Lower leg skin (tissue), 4 donors: Measurements from ENCODE around the gene CPEB3. TPM values are rescaled to one million over a fixed set of nuclear protein-coding genes. Genes with fewer than 3 reads are reported as not detected.

Source experiments
- DNase-seq, 2 donors: peaks; one replicate each; pipeline ENCODE4 v3.0.0-alpha.2; 2019; ENCODE audit warnings: low spot score in 2 of 2
- H3K4me3 ChIP-seq: fragments of 200-600 bp; sonication (generic); 2 replicates; pipeline ENCODE4 v1.5.1; 2017; ENCODE audit warnings: mild to moderate bottlenecking, low read depth; ENCODE audit not compliant: poor library complexity, severe bottlenecking
- CTCF ChIP-seq, 3 donors: fragments of 450-650 bp; IDR thresholded peaks; one replicate each; pipeline ENCODE4 v1.5.1; 2016; ENCODE audit warnings: antibody characterized with exemption in 3 of 3, mild to moderate bottlenecking in 3 of 3, moderate library complexity in 2 of 3
- POLR2A ChIP-seq, 2 donors: fragments of 450-650 bp; IDR thresholded peaks; one replicate each; pipeline ENCODE4 v1.6.1; 2016 to 2017; ENCODE audit warnings: antibody characterized with exemption in 2 of 2, mild to moderate bottlenecking in 1 of 2, moderate library complexity in 1 of 2
- WGBS, 2 donors: methylation state at CpG; one replicate each; pipeline ENCODE4 v1.1.5; 2018; 5-methylcytosine and 5-hydroxymethylcytosine counted together
- intact Hi-C: fragments of 100-400 bp; cut with DNase I; formaldehyde crosslinking; loops from one replicate; pipeline ENCODE4 v1.15.0; 2023; ENCODE audit warnings: low total_unique reads
- total RNA-seq, 4 donors: library from RNA; depleted of rRNA; stranded (reverse); fragments of >200 nt; gene quantifications; one replicate each; pipeline ENCODE4 v1.1.0, GENCODE V29; 2016

The CPEB3 gene
- total RNA-seq, 4 donors from 2014 or later: 10.8 to 15.2 (median 13.6) TPM

DNA sequence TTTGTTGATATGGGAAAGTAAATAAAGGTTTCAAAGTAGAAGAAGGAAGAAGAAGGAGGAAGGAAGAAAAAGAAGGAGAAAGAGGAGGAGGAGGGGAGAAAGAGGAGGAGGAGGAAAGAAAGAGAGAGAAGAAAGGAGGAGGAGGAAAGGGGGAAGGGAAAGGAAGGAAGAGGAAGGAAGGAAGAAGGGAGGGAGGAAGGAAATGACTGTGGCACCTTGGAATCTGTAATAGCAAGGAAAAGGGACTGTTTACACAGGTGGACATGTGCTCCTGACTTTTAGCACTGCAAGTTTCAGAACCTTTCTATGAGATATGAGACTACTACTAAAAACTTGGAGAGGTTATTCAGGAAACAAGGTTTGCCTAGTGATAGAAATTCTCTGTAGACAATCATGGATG, 214.2 kb downstream of the CPEB3 start:
- intact Hi-C loops: no loop called here

DNA sequence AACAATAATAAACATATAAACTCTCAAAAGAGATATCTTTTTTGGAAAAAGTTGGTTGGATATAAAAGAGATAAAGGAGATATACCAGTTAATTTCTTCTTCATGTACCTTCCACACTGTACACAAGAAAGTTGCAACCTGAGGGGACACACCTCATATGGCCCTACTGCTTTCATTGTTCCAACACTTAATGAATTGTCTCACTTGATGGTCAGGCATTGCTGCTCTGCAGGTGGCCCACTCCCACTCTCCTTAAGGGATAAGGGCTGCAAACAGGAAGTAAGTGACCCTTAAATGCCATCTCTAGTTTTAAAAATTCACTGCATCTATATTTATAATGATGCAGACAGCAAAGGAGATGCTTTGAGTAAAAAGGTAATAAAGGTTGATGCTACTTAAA, 215.0 kb downstream of the CPEB3 start:
- intact Hi-C loops: no loop called here
- DNase-seq: no peak
- no peak for TF ChIP-seq POLR2A (IDR thresholded peaks at IDR 0.05)
- H3K4me3 ChIP-seq: no peak overlapping the region

More for the DNA sequence above, 214.2 kb downstream of the CPEB3 start:
- H3K4me3 ChIP-seq: no peak overlapping the region
- no peak for DNase-seq
- TF ChIP-seq CTCF (IDR thresholded peaks at IDR 0.05): no peak

GRCh38 chr10:92074126-92074887, 216.6 kb downstream of the CPEB3 start:
- intact Hi-C loops: no loop called here
- TF ChIP-seq POLR2A (IDR thresholded peaks at IDR 0.05): no peak
- TF ChIP-seq CTCF (IDR thresholded peaks at IDR 0.05): no peak

GRCh38 chr10:92068900-92069299, 222.0 kb downstream of the CPEB3 start:
- intact Hi-C loops: no loop called here
- no peak for DNase-seq
- no peak overlapping the region for H3K4me3 ChIP-seq
- 73 to 88% methylated on average over 1 of the region's 1 CpG for WGBS, 2 donors
- TF ChIP-seq CTCF (IDR thresholded peaks at IDR 0.05) (no peak), POLR2A (IDR thresholded peaks at IDR 0.05) (no peak)

More at GRCh38 chr10:92074126-92074887, 216.6 kb downstream of the CPEB3 start:
- 85 to 88% methylated on average over 6 of the region's 6 CpGs for WGBS, 2 donors
- DNase-seq: no peak
- no peak overlapping the region for H3K4me3 ChIP-seq

DNA sequence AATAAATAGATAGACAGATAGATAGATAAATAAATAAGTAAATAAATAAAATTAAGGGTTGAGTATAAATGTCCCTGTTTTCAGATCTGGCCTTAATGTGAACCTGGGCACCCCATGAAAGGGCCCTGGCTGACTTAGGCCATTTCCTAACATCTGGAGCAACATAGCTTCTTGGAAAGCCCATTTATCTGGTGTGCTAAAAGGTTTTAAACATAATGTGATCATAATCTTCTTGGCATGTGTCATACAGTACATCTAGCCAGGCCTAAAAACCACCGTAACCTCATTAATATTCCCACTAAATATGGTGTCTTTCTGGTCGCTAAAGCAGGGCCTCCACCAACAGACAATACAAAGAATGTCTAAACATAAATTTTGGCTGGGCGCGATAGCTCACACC, 224.5 kb downstream of the CPEB3 start:
- DNase-seq: no peak
- H3K4me3 ChIP-seq: no peak overlapping the region
- intact Hi-C loops: no loop called here
- WGBS, 2 donors: 93 to 97% methylated on average over 4 of the region's 4 CpGs
- TF ChIP-seq CTCF (IDR thresholded peaks at IDR 0.05): no peak
- no peak for TF ChIP-seq POLR2A (IDR thresholded peaks at IDR 0.05)

DNA sequence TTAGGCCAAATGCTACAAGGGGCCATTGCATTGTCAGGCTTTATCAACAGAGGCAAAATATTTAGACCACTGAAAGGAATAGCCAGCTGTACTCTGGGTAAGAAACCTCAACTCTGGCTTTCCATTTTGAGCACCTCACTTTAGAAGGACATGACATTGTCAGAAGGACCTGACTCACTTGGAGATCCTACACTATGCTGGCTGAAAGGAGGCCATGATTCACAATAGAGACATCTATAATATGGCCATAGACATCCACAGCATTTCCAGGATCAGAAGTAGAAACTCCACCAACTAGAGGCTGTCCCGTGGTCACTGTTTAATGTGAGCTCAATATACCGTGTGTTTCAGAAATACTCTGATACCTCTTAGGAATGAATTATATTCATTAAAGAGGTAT, 226.4 kb downstream of the CPEB3 start:
- WGBS, 2 donors: 89 to 91% methylated on average over 2 of the region's 2 CpGs
- no peak for TF ChIP-seq POLR2A (IDR thresholded peaks at IDR 0.05)
- no peak for TF ChIP-seq CTCF (IDR thresholded peaks at IDR 0.05)
- H3K4me3 ChIP-seq: no peak overlapping the region
- intact Hi-C loops: no loop called here
- DNase-seq: no peak
